Activated CD4-positive, alpha-beta T cell treated with anti-CD3 and anti-CD28 coated beads, Interleukin-2, amount 50 U/mL, for 4 hours (primary cell): ENCODE data around the gene ST6GALNAC4.

Experiments
- DNase-seq, 2 experiments: peaks; one replicate each; pipeline ENCODE4 v3.0.0-alpha.2; 2020

Gene ST6GALNAC4

GRCh38 chr9:127910613-127911205 is 6.1 kb downstream of the ST6GALNAC4 start:
- DNase-seq = no peak

DNA sequence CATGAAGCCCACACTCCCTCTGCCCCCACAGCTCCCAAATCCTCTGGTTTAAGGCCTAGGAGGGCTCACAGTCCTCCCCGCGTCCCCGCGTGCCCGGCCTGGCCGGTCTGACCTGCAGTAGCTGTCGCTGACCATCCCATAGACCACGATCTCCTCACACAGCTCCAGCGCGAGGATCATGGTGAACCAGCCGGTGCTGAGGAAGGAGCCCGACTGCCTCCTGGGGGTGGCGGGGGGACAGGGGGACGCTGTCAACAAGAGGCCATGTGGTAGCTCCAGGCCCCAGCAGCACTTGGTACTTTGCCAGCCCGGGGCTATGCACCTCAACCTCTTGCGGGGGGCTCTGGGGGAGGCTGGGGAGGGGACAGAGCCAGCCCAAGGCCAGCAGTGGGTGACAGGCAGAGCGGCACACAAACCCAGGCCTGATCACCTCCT is 7.0 kb downstream of the ST6GALNAC4 start:
- no peak for DNase-seq

GRCh38 chr9:127908660-127908926 is 8.2 kb downstream of the ST6GALNAC4 start:
- DNase-seq = no peak

DNA sequence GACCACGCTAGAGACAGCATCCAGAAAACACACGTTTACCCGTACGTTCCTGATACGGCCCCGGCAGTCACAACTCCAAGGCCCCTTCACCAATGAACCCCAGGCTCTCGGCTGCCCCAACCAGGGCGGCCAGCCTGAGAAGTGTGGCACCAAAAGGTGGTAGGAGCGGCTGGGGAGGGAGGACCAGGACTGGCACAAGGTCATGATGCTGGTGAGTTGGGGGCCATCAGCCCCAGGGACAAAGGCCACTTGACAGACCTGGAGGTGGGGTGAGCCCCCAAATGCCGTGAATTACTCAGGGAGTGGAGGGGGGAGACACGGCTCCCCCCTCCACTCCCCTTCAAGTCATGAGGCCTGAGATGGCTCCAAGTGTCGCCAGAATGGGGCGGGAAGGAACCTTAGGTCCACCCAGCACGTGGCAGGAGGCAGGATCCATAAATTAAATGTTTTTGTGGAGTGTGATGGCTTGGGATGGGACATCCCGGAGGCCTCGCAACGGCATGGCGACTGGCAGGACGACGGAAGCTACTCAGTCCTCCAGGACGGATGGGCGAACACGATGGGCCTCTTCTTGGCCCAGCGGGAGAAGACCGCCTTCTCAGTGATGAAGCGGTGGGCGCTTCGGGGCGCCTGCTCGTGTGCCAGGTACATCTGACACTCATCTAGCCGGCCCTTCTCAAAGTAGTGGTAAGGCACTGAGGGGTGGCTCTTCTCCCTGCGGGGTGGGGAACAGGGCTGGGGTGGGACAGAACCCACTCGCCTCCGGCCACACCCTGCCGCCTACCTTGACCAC is 8.8 kb downstream of the ST6GALNAC4 start:
- no peak for DNase-seq

DNA sequence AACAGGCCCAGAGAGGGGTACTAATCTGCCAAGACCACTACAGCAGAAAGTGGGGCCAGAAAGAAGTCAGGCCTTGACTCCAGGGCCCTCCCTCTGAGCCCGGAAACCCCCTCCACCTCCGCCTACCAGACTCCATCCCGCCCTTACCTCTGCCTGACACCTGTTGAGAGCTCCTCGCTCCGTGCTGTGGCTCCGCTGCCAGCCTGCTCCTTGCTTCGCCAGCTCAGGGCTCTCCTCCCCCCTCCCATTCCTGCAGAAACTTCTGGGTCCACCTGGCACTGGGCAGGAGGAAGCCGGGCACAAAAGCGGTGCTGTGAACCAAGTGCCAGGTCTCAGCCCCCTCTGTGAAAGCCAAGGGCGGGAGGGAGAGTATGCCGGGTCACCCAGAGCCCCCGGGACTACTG is 11.1 kb downstream of the ST6GALNAC4 start:
- peak; percentile 57 to 65 for DNase-seq

GRCh38 chr9:127905004-127905728 is 11.7 kb downstream of the ST6GALNAC4 start:
- DNase-seq = peak; percentile 51 to 52

- DNase-seq = no peak
Measured at GRCh38 chr9:127904561-127905003, 12.3 kb downstream of the ST6GALNAC4 start.

GRCh38 chr9:127903557-127904475 is 13.0 kb downstream of the ST6GALNAC4 start:
- DNase-seq = peak; percentile 42 to 43

- DNase-seq = peak; percentile 49 to 57
Measured at GRCh38 chr9:127899128-127899943, 17.5 kb downstream of the ST6GALNAC4 start, which contains the start of gene ST6GALNAC6. Gene ST6GALNAC6 (minus strand): TSS chr9:127899603. CDS start chr9:127897981, 1,622 bp downstream.

DNA sequence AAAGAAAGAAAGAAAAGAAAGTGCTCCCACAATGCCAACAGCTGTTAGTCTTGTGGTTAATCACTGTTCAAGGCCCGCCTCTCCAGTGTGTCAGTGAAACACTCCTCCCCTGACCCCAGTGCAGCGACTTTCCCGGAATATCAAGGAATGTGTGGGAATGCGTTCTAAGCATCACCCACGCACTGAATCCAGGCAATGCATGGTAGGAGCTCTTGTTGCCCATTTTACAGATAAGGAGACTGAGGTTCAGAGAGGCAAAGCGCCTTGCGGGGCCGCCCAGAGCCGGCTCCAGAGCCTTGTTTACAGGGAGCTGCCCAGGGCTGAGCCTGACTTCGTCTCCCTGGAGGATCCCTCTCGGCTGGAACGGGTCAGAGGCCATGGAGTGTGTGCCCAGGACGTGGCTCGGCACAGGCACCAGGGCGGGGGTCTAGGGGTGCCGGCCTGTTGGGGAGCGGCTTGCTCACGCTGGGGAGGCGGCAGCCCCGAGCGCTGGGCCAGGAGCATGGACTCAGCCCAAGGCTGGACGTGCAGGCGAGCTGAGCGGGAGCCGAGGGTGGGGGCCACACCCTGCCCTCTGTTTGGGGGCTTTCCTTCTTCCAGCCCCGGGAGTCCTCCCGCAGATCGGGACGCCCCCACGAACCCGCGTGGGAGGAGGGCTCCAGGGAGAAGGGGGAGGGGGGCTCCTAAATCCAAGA is 18.3 kb downstream of the ST6GALNAC4 start:
- DNase-seq = no peak

DNA sequence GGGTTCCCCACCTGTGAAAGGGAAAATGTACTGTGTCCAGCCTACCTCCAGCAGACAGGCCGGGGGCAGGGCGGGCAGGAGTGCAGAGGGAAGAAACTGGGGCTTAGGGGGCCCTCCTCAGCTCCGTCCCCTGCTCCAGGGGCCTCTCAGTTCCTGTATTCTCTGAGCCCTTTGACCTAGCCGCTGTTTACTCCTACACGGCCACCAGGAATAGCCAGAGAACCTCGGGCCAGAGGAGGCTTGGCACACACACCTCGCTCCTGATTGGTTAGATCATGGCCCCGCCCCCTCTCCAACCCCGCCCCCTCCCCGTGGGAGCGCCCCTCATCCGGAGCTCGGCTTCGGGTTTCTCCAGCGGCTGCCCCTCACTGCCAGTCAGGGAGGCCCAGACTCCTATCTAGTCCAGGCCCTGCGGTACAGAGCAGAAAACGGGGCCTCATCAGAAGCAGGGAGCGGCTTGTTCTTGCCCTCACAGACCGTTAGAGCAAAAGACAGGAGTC is 19.6 kb downstream of the ST6GALNAC4 start:
- no peak for DNase-seq

- DNase-seq = no peak
Measured at GRCh38 chr9:127896395-127897192, 20.2 kb downstream of the ST6GALNAC4 start.

GRCh38 chr9:127895811-127896210 is 21.0 kb downstream of the ST6GALNAC4 start:
- DNase-seq = no peak

DNA sequence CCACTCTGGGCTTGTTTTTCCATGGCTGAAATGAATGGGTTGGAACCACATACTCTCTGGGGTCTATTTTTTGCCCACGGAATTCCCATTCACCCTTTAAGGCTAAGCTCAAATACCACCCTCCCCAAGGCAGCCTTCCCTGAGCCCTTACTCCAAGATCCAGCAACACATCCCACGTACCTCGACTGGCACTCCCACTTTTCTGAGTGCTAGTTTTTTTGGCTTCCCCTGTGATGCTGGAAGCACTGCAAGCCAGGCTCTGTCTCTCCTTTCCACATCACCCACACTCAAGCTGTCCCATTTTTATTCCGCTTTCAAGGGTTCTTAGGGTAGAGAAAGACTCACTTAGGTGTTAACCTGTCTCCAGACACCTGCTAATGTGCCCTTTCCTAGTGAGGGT is 23.4 kb downstream of the ST6GALNAC4 start:
- DNase-seq = no peak

DNA sequence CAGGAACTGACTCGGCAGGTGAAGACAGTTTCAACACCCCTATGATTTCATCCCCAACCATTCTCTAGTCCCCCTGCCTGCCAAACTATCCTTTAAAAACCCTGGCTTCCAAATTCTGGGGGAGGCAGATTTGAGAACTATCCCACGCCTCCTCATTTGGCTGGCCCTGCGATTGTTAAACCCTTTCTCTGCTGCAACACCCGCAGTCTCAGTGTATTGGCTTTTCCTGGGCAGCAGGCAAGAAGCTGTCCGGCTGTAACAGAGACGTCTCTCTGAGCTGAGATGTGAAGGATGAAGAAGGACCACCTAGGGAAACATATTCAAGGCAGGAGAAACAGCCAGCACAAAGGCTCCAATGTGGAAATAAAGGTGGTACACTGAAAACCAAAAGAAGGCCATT is 24.0 kb downstream of the ST6GALNAC4 start:
- no peak for DNase-seq

DNA sequence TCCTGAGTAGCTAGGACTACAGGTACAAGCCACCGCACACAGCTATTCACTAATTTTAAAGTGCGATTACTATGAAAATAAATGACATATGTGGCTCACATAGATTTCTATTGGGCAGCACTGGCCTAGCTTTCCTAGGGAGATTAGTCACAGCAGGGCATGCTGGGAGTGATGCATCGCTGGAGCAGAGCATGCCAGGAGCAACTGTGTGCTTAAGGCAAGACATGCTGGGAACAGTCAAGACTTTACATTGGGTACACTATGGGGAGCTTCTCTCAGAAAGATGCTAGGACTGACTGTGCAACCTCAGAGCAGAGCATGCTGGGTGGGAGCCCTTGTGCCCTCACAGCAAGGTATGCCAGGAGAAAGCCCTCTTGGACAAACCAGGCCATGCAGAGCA is 26.8 kb downstream of the ST6GALNAC4 start:
- DNase-seq = no peak

DNA sequence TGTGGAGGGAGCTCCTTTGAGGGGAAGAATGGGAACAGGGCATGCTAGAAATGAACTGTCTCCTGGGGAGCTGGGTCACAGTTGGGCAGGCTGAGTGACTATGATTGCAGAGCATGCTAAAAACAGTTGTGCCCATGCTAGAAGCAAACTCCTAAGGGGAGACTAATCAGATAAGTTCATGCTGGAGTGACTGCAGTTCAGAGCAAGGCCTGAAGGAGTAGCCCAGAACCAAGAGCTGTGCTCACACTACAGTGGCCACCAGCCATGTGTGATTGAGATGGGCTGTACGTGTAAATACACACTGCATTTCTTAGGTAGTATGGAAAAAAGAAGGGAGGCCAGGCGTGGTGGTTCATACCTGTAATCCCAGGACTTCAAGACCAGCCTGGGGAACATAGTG is 29.0 kb downstream of the ST6GALNAC4 start:
- DNase-seq = no peak

DNA sequence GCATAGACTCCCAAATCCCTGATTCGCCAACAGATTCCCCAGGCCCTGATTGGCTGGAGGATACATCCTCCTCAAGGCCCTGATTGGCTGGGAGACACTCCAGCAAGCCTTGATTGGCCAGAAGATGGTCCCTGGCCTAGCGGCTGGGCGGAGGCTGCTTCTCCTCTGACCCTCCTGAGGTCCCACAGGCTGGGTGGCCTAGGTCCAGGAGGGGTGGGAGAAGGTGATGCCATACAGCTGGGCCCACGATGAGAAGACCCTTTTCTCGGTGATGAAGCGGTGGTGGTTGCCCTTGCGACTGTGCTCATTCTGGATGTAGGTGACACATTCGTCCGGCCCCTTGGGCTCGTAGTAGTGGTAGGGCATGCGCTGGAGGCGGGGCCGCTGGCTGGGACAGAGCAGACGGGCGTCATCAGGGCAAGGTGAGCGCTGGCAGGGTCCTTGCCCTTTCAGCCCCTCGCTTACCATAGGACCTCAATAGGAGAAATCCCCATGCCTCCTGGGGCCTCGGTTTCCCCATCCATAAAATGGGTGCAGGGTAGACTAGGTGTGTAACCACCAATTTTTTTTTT is 30.4 kb downstream of the ST6GALNAC4 start:
- no peak for DNase-seq

DNA sequence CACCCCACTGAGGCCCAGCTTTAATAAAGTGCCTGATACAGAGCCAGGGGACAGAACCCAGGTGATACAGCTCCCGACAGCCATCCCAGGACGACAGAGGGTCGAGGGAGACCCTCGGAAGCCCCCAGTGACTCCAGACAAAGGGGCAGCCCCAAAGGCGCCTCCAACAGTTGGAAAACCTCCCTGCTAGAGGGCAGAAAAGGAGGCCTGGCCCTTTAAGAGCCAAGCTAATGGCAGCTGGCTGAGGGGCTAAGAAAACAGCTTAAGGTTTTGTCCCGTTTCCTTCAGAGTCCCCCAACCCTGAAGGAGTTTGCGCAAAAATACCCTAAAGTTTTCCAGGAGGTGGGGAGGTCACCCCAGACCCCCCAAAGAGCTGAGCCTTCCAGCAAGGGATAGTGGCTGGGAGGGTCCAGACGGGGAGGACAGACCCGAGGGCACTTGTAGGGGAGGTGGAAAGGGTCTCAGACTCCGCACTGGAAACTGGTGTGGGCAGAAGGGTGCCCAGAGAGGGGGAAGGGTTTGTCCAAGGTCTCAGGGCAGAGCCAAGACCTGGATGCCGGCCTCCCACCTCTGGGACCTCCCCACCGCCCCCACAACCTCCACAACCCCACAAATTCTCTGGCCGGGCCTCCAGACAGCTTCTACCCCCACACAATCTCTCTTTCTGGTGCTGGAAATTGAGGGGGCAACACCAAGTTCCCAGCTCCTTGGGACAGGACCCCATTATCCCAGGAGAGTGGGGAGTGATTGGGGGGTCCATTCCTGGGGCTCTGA is 31.1 kb downstream of the ST6GALNAC4 start:
- no peak for DNase-seq
